IPS DF 4.7 (cell line): ENCODE data around the gene BPGM.

Experiments
- DNase-seq: peaks from one replicate; pipeline ENCODE4 v3.0.0-alpha.2; 2013; ENCODE audit warnings: low spot score; ENCODE audit errors: extremely low read depth

The BPGM gene

GRCh38 chr7:134696261-134696660, 49.6 kb downstream of the BPGM start:
- no peak for DNase-seq

- DNase-seq = no peak
Observed at GRCh38 chr7:134697205-134697886, 50.7 kb downstream of the BPGM start.

GRCh38 chr7:134698481-134698880, 51.8 kb downstream of the BPGM start:
- DNase-seq = no peak

GRCh38 chr7:134699021-134699818, 52.6 kb downstream of the BPGM start:
- no peak for DNase-seq

- no peak for DNase-seq
Observed at GRCh38 chr7:134699899-134700298, 53.2 kb downstream of the BPGM start.

GRCh38 chr7:134701272-134701671, 54.6 kb downstream of the BPGM start:
- DNase-seq = no peak

- no peak for DNase-seq
Observed at GRCh38 chr7:134702366-134703240, 56.0 kb downstream of the BPGM start.

GRCh38 chr7:134703241-134703594, 56.6 kb downstream of the BPGM start:
- DNase-seq = no peak

GRCh38 chr7:134703782-134704181, 57.1 kb downstream of the BPGM start:
- DNase-seq = no peak

GRCh38 chr7:134704827-134705226, 58.2 kb downstream of the BPGM start:
- DNase-seq = no peak

- no peak for DNase-seq
Observed at GRCh38 chr7:134705716-134706115, 59.1 kb downstream of the BPGM start.

GRCh38 chr7:134706468-134706867, 59.8 kb downstream of the BPGM start:
- no peak for DNase-seq

GRCh38 chr7:134707663-134708378, 61.2 kb downstream of the BPGM start:
- DNase-seq = no peak

GRCh38 chr7:134708692-134709091, 62.0 kb downstream of the BPGM start:
- no peak for DNase-seq

- no peak for DNase-seq
Observed at GRCh38 chr7:134709197-134709596, 62.5 kb downstream of the BPGM start.

- DNase-seq = no peak
Observed at GRCh38 chr7:134710511-134710853, 63.8 kb downstream of the BPGM start.

- DNase-seq = no peak
Observed at GRCh38 chr7:134710854-134711624, 64.4 kb downstream of the BPGM start.

GRCh38 chr7:134712196-134712595, 65.5 kb downstream of the BPGM start:
- no peak for DNase-seq

- DNase-seq = no peak
Observed at GRCh38 chr7:134714470-134715205, 68.0 kb downstream of the BPGM start.
